ENCODE results near the gene VSIR.

The VSIR gene

GRCh38 chr10:71816421-71816851 lies 43.1 kb upstream of the VSIR start:
- Histone ChIP-seq H3K4me2 (ENCODE audit: low read length, poor library complexity, severe bottlenecking) (no peak overlapping the region), H2BK5ac (ENCODE audit: low read depth, low read length, poor library complexity, severe bottlenecking) (no peak overlapping the region), H4K91ac (ENCODE audit: low read length) (no peak overlapping the region), H3K27ac (ENCODE audit: low read length, poor library complexity, severe bottlenecking) (no peak overlapping the region), H3K9ac (ENCODE audit: low read length) (no peak overlapping the region), H2BK120ac (ENCODE audit: low read depth, low read length) (no peak overlapping the region), H3K79me1 (replicated peaks; ENCODE audit: low read length, poor library complexity, severe bottlenecking) (peaks cover 22% of the 10 kb centered on the region), H2BK12ac (ENCODE audit: low read length in 2 of 2) (no peak overlapping the region), H2AK5ac (ENCODE audit: low read length, severe bottlenecking) (no peak overlapping the region), H3K4ac (ENCODE audit: low read depth in 1 of 2, low read length in 2 of 2) (no peak overlapping the region), H3K4me1 (ENCODE audit: control insufficient read depth, insufficient read depth, low read depth, low read length) (peaks cover 3% of the 10 kb centered on the region), H3K4me3 (ENCODE audit: insufficient read depth in 1 of 2, low read depth in 1 of 2, low read length in 2 of 2) (no peak overlapping the region), H3K36me3 (ENCODE audit: control insufficient read depth in 1 of 2, insufficient read depth in 2 of 2, low read depth in 1 of 2, low read length in 2 of 2) (peaks cover 89 to 90% of the 10 kb centered on the region in 2 experiments), H3K9me3 (ENCODE audit: control insufficient read depth, low read length) (no peaks in the 10 kb centered on the region), H2AFZ (ENCODE audit: low read depth, low read length) (no peak overlapping the region), H2BK15ac (ENCODE audit: low read depth, poor library complexity, severe bottlenecking) (no peak overlapping the region), H4K8ac (ENCODE audit: low read length) (no peak overlapping the region), H3K14ac (ENCODE audit: low read length in 2 of 2) (no peak overlapping the region), H3K18ac (ENCODE audit: low read depth in 1 of 2, low read length in 2 of 2) (no peak overlapping the region), H3K27me3 (ENCODE audit: control insufficient read depth in 1 of 2, insufficient read depth in 1 of 2, low read length in 2 of 2) (no peaks in the 10 kb centered on the region), H3K23ac (ENCODE audit: low read length in 2 of 2) (no peak overlapping the region)
- over 99% methylated on average over 11 of the region's 12 CpGs for WGBS
- DNase-seq, result no peak

- no peak overlapping the region for H2AK5ac ChIP-seq (ENCODE audit: low read length, severe bottlenecking)
- no peak overlapping the region for H3K9ac ChIP-seq (ENCODE audit: low read length)
- no peaks in the 10 kb centered on the region for H3K27me3 ChIP-seq (ENCODE audit: control insufficient read depth in 1 of 2, insufficient read depth in 1 of 2, low read length in 2 of 2)
- no peak overlapping the region for H2BK15ac ChIP-seq (ENCODE audit: low read depth, poor library complexity, severe bottlenecking)
- H3K4me2 ChIP-seq (ENCODE audit: low read length, poor library complexity, severe bottlenecking), result no peak overlapping the region
- no peak overlapping the region for H3K23ac ChIP-seq (ENCODE audit: low read length in 2 of 2)
- peaks cover 86% of the 10 kb centered on the region in 2 experiments for H3K36me3 ChIP-seq (ENCODE audit: control insufficient read depth in 1 of 2, insufficient read depth in 2 of 2, low read depth in 1 of 2, low read length in 2 of 2)
- H4K91ac ChIP-seq (ENCODE audit: low read length), result no peak overlapping the region
- no peak overlapping the region for H2BK5ac ChIP-seq (ENCODE audit: low read depth, low read length, poor library complexity, severe bottlenecking)
- H3K4me3 ChIP-seq (ENCODE audit: insufficient read depth in 1 of 2, low read depth in 1 of 2, low read length in 2 of 2), result no peak overlapping the region
- H3K4ac ChIP-seq (ENCODE audit: low read depth in 1 of 2, low read length in 2 of 2), result no peak overlapping the region
- WGBS, result 94% methylated on average over 14 of the region's 15 CpGs
- no peak overlapping the region for H3K18ac ChIP-seq (ENCODE audit: low read depth in 1 of 2, low read length in 2 of 2)
- H3K27ac ChIP-seq (ENCODE audit: low read length, poor library complexity, severe bottlenecking), result no peak overlapping the region
- H3K79me1 ChIP-seq (replicated peaks; ENCODE audit: low read length, poor library complexity, severe bottlenecking), result peaks cover 15% of the 10 kb centered on the region
- H4K8ac ChIP-seq (ENCODE audit: low read length), result no peak overlapping the region
- no peak overlapping the region for H3K14ac ChIP-seq (ENCODE audit: low read length in 2 of 2)
- H3K9me3 ChIP-seq (ENCODE audit: control insufficient read depth, low read length), result no peaks in the 10 kb centered on the region
- H2AFZ ChIP-seq (ENCODE audit: low read depth, low read length), result no peak overlapping the region
- no peak for DNase-seq
- H3K4me1 ChIP-seq (ENCODE audit: control insufficient read depth, insufficient read depth, low read depth, low read length), result peaks cover 3% of the 10 kb centered on the region
- H2BK12ac ChIP-seq (ENCODE audit: low read length in 2 of 2), result no peak overlapping the region
- H2BK120ac ChIP-seq (ENCODE audit: low read depth, low read length), result no peak overlapping the region
Measured at GRCh38 chr10:71815515-71816130, 42.3 kb upstream of the VSIR start.

GRCh38 chr10:71814922-71815411 lies 41.6 kb upstream of the VSIR start:
- no peak overlapping the region for H3K23ac ChIP-seq (ENCODE audit: low read length in 2 of 2)
- H4K8ac ChIP-seq (ENCODE audit: low read length), result no peak overlapping the region
- no peak overlapping the region for H3K27ac ChIP-seq (ENCODE audit: low read length, poor library complexity, severe bottlenecking)
- no peak overlapping the region for H3K9ac ChIP-seq (ENCODE audit: low read length)
- peaks cover 14% of the 10 kb centered on the region for H3K79me1 ChIP-seq (replicated peaks; ENCODE audit: low read length, poor library complexity, severe bottlenecking)
- no peak overlapping the region for H3K4me3 ChIP-seq (ENCODE audit: insufficient read depth in 1 of 2, low read depth in 1 of 2, low read length in 2 of 2)
- H2AK5ac ChIP-seq (ENCODE audit: low read length, severe bottlenecking), result no peak overlapping the region
- no peak overlapping the region for H3K4me2 ChIP-seq (ENCODE audit: low read length, poor library complexity, severe bottlenecking)
- no peak overlapping the region for H2AFZ ChIP-seq (ENCODE audit: low read depth, low read length)
- no peak overlapping the region for H3K4ac ChIP-seq (ENCODE audit: low read depth in 1 of 2, low read length in 2 of 2)
- no peak overlapping the region for H2BK15ac ChIP-seq (ENCODE audit: low read depth, poor library complexity, severe bottlenecking)
- H3K9me3 ChIP-seq (ENCODE audit: control insufficient read depth, low read length), result no peaks in the 10 kb centered on the region
- no peak overlapping the region for H2BK12ac ChIP-seq (ENCODE audit: low read length in 2 of 2)
- no peak overlapping the region for H2BK5ac ChIP-seq (ENCODE audit: low read depth, low read length, poor library complexity, severe bottlenecking)
- H3K27me3 ChIP-seq (ENCODE audit: control insufficient read depth in 1 of 2, insufficient read depth in 1 of 2, low read length in 2 of 2), result no peaks in the 10 kb centered on the region
- peaks cover 3% of the 10 kb centered on the region for H3K4me1 ChIP-seq (ENCODE audit: control insufficient read depth, insufficient read depth, low read depth, low read length)
- no peak overlapping the region for H2BK120ac ChIP-seq (ENCODE audit: low read depth, low read length)
- DNase-seq, result no peak
- peaks cover 79 to 83% of the 10 kb centered on the region in 2 experiments for H3K36me3 ChIP-seq (ENCODE audit: control insufficient read depth in 1 of 2, insufficient read depth in 2 of 2, low read depth in 1 of 2, low read length in 2 of 2)
- H3K18ac ChIP-seq (ENCODE audit: low read depth in 1 of 2, low read length in 2 of 2), result no peak overlapping the region
- no peak overlapping the region for H3K14ac ChIP-seq (ENCODE audit: low read length in 2 of 2)
- WGBS, result 96% methylated on average over 26 of the region's 26 CpGs
- H4K91ac ChIP-seq (ENCODE audit: low read length), result no peak overlapping the region

GRCh38 chr10:71812913-71813590 lies 39.7 kb upstream of the VSIR start:
- Histone ChIP-seq H3K79me1 (replicated peaks; ENCODE audit: low read length, poor library complexity, severe bottlenecking) (peaks cover 4% of the 10 kb centered on the region), H2BK5ac (ENCODE audit: low read depth, low read length, poor library complexity, severe bottlenecking) (no peak overlapping the region), H3K27ac (ENCODE audit: low read length, poor library complexity, severe bottlenecking) (no peak overlapping the region), H3K4me1 (ENCODE audit: control insufficient read depth, insufficient read depth, low read depth, low read length) (peaks cover 3% of the 10 kb centered on the region), H2BK15ac (ENCODE audit: low read depth, poor library complexity, severe bottlenecking) (no peak overlapping the region), H3K4me2 (ENCODE audit: low read length, poor library complexity, severe bottlenecking) (no peak overlapping the region), H2AFZ (ENCODE audit: low read depth, low read length) (no peak overlapping the region), H3K14ac (ENCODE audit: low read length in 2 of 2) (no peak overlapping the region), H3K4ac (ENCODE audit: low read depth in 1 of 2, low read length in 2 of 2) (no peak overlapping the region), H4K91ac (ENCODE audit: low read length) (no peak overlapping the region), H2BK12ac (ENCODE audit: low read length in 2 of 2) (no peak overlapping the region), H4K8ac (ENCODE audit: low read length) (no peak overlapping the region), H3K9ac (ENCODE audit: low read length) (no peak overlapping the region), H3K23ac (ENCODE audit: low read length in 2 of 2) (no peak overlapping the region), H2AK5ac (ENCODE audit: low read length, severe bottlenecking) (no peak overlapping the region), H2BK120ac (ENCODE audit: low read depth, low read length) (no peak overlapping the region), H3K36me3 (ENCODE audit: control insufficient read depth in 1 of 2, insufficient read depth in 2 of 2, low read depth in 1 of 2, low read length in 2 of 2) (peaks cover 61 to 64% of the 10 kb centered on the region in 2 experiments), H3K27me3 (ENCODE audit: control insufficient read depth in 1 of 2, insufficient read depth in 1 of 2, low read length in 2 of 2) (no peaks in the 10 kb centered on the region), H3K9me3 (ENCODE audit: control insufficient read depth, low read length) (no peaks in the 10 kb centered on the region), H3K4me3 (ENCODE audit: insufficient read depth in 1 of 2, low read depth in 1 of 2, low read length in 2 of 2) (no peak overlapping the region), H3K18ac (ENCODE audit: low read depth in 1 of 2, low read length in 2 of 2) (no peak overlapping the region)
- WGBS, result 82% methylated on average over 10 of the region's 11 CpGs
- DNase-seq, result no peak

Data from mesenchymal stem cell (in vitro differentiated cells and primary cell).